ENCODE results near the gene ABCD3. TPM values are rescaled to one million over a fixed set of nuclear protein-coding genes. Genes with fewer than 3 reads are reported as not detected.
A peak's percentile ranks its signal among the peaks of the same experiment; 100 is the strongest.

Gene ABCD3
- total RNA-seq, 2 donors from 2014 or later = 35.5 to 38.5 TPM

DNA sequence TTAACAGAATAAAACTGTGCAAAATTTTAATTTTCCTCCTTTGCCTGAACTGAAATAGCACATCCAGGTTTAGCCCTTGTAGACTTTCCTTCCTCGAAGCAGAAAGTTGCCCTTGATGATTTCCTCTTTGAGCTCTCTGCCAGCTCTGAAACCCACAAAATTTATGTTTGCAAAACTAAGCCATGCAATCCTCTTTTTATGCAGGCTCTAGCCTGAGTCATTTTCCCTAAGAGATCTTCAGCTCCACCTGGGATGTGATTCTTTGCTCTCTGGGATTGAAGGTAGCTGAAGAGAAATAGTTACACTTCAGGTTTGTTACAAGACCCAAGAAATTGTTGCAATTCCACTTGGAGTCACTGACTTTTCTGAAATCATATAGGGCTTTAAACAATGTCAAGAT, 124.8 kb downstream of the ABCD3 start:
- Histone ChIP-seq H3K9me3 (no peaks in the 10 kb centered on the region), H3K36me3 (no peaks in the 10 kb centered on the region), H3K4me3 (peak overlapping the region; percentile 75 to 90), H3K27me3 (replicated peaks; ENCODE audit: insufficient read depth) (no peaks in the 10 kb centered on the region), H3K27ac (peak overlapping the region; percentile 90 to 94), H3K4me1 (replicated peaks) (no peaks in the 10 kb centered on the region)
- peak; percentile 21 for TF ChIP-seq POLR2AphosphoS5 (IDR thresholded peaks at IDR 0.05)
- no peak for TF ChIP-seq CTCF (IDR thresholded peaks at IDR 0.05)
- no peak for TF ChIP-seq POLR2A (IDR thresholded peaks at IDR 0.05)
- intact Hi-C loops (cut with DNase I) = loop anchor here (5.0 kb wide), 1 partner anchor 54 kb away; no protein-coding TSS in a partner anchor
- no peak for DNase-seq (ENCODE audit: low spot score)
- WGBS = 10% methylated on average over 1 of the region's 1 CpG

DNA sequence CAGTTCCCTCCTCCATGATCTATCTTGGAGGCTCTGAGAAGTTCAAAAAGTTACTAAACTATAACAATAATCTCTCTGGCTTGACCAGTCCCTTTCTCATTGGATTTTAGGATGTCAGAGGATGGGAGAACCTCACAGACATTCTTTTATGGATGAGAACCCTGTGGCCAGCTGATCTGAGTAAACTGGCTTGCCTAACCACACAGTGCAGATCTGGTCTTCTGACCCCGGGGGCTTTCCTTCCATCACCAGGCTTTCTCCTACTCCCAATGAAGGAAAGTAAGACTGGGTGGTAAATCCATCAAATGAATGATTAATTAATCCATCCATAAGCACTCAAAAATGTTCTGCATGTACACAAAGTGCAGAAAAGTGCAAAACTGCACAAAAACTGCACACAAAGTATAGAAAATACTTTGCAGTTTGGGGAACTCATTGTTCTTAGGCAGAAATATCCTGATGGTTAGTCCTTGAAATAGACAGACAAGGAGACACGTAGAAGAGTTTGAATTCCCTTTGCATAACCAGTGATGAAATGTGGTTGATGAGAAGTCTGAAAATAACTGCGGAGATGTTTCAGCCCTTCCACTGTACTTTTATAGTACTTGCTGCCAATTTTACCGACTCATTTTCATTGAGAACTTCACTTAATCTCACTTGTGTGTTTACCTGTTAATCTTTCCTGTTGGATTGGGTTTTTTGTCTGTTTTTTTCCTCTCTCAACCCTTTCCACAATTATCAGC, 125.9 kb downstream of the ABCD3 start:
- Histone ChIP-seq H3K4me3 (no peak overlapping the region), H3K9me3 (no peaks in the 10 kb centered on the region), H3K36me3 (no peaks in the 10 kb centered on the region), H3K27me3 (replicated peaks; ENCODE audit: insufficient read depth) (no peaks in the 10 kb centered on the region), H3K4me1 (replicated peaks) (no peaks in the 10 kb centered on the region), H3K27ac (peak overlapping the region; percentile 90 to 94)
- intact Hi-C loops (cut with DNase I) = loop anchor here (5.0 kb wide), 1 partner anchor 53 kb away; no protein-coding TSS in a partner anchor
- DNase-seq (ENCODE audit: low spot score) = no peak
- TF ChIP-seq CTCF (IDR thresholded peaks at IDR 0.05) = no peak
- TF ChIP-seq POLR2AphosphoS5 (IDR thresholded peaks at IDR 0.05) = no peak
- TF ChIP-seq POLR2A (IDR thresholded peaks at IDR 0.05) = no peak
- WGBS = 61% methylated on average over 4 of the region's 4 CpGs

GRCh38 chr1:94544706-94545490, 126.7 kb downstream of the ABCD3 start:
- no peaks in the 10 kb centered on the region for H3K4me1 ChIP-seq (replicated peaks)
- no peak overlapping the region for H3K4me3 ChIP-seq
- H3K27ac ChIP-seq = peak overlapping the region in 1 of 2 donors; percentile 2
- intact Hi-C loops (cut with DNase I) = loop anchor here (5.0 kb wide), 1 partner anchor 52 kb away; no protein-coding TSS in a partner anchor
- DNase-seq (ENCODE audit: low spot score) = no peak
- 88% methylated on average over 4 of the region's 4 CpGs for WGBS
- H3K9me3 ChIP-seq = no peaks in the 10 kb centered on the region
- TF ChIP-seq POLR2A (IDR thresholded peaks at IDR 0.05) (no peak), POLR2AphosphoS5 (IDR thresholded peaks at IDR 0.05) (peak; percentile 29)
- H3K36me3 ChIP-seq = no peaks in the 10 kb centered on the region
- no peaks in the 10 kb centered on the region for H3K27me3 ChIP-seq (replicated peaks; ENCODE audit: insufficient read depth)

DNA sequence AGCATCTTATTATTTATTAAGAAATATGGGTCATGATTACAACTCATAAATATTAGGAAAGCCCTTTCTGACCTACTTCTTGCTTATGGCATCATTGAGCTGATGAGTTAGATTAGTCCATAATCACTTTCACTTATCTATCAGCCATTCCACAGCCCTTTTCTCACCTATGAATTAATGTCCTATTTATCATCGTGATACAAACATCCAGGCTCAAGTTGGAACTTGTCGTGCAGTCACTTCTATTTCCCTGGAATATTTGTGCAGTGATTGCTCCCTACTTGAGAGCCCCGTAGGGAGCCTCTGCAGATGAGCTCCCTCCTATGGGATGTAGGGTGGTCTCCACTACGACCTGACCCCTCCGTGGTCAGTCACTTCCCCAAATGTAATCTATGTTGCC, 131.5 kb downstream of the ABCD3 start:
- DNase-seq (ENCODE audit: low spot score) = no peak
- Histone ChIP-seq H3K36me3 (no peaks in the 10 kb centered on the region), H3K4me1 (replicated peaks) (no peaks in the 10 kb centered on the region), H3K27me3 (replicated peaks; ENCODE audit: insufficient read depth) (no peaks in the 10 kb centered on the region), H3K9me3 (no peaks in the 10 kb centered on the region), H3K4me3 (no peak overlapping the region), H3K27ac (peak overlapping the region; percentile 61 to 67)
- WGBS = 73% methylated on average over 5 of the region's 5 CpGs
- TF ChIP-seq POLR2A (IDR thresholded peaks at IDR 0.05) (no peak), CTCF (IDR thresholded peaks at IDR 0.05) (no peak), POLR2AphosphoS5 (IDR thresholded peaks at IDR 0.05) (no peak)
- intact Hi-C loops (cut with DNase I) = no loop called here

DNA sequence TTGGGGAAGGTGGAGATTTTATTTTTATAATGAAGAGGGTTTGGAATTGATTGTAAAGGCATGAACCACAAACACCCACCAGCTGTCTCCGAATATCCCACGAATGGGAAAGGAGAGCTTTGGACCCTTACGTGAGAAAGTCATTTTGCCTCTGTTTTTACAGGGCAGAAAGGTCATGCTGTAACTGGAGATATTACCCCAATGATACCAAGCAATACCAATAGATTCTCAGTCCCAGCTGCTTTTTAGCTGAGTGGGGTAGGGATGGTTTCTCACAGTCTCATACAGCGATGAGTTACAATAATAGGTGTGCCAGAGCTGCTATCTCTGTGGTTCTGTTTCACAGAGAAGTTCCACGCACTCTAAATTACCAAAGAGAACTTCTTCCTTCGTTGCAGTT, 132.2 kb downstream of the ABCD3 start:
- TF ChIP-seq POLR2A (IDR thresholded peaks at IDR 0.05) (no peak), CTCF (IDR thresholded peaks at IDR 0.05) (no peak), POLR2AphosphoS5 (IDR thresholded peaks at IDR 0.05) (no peak)
- Histone ChIP-seq H3K4me1 (replicated peaks) (no peaks in the 10 kb centered on the region), H3K9me3 (no peaks in the 10 kb centered on the region), H3K36me3 (no peaks in the 10 kb centered on the region), H3K27me3 (replicated peaks; ENCODE audit: insufficient read depth) (no peaks in the 10 kb centered on the region), H3K4me3 (no peak overlapping the region), H3K27ac (peak overlapping the region; percentile 61 to 67)
- no peak for DNase-seq (ENCODE audit: low spot score)
- intact Hi-C loops (cut with DNase I) = no loop called here
- WGBS = 65% methylated on average over 6 of the region's 6 CpGs
